Heart left ventricle (tissue), 16 donors: ENCODE measurements around the gene MGMT. TPM values are rescaled to one million over a fixed set of nuclear protein-coding genes. Genes with fewer than 3 reads are reported as not detected.

Source experiments
- ATAC-seq, 4 donors: fragments of 200-7000 bp; cut with Tn5 transposase; one replicate each; pipeline ENCODE4 v1.9.1; 2020 to 2022; ENCODE audit warnings: moderate library complexity in 4 of 4, mild to moderate bottlenecking in 3 of 4, moderate number of reproducible peaks in 1 of 4
- DNase-seq, 5 donors: peaks; one replicate each; pipeline ENCODE4 v3.0.0-alpha.2; 2020
- H3K27ac ChIP-seq, 12 donors: fragments of 200-600 bp; sonication (generic) in 4 of 12; one replicate each; pipeline versions ENCODE4 v1.5.0 to v1.8.0; 2016 to 2022; ENCODE audit warnings: mild to moderate bottlenecking in 2 of 12
- H3K27me3 ChIP-seq, 9 donors: fragments of 200-600 bp; sonication (generic) in 2 of 9; one replicate each; pipeline versions ENCODE4 v1.5.1 to v1.8.0; 2016 to 2022; ENCODE audit warnings: mild to moderate bottlenecking in 3 of 9
- H3K36me3 ChIP-seq, 9 donors: fragments of 200-600 bp; sonication (generic) in 2 of 9; one replicate each; pipeline versions ENCODE4 v1.5.0 to v1.8.0; 2018 to 2022; ENCODE audit warnings: mild to moderate bottlenecking in 2 of 9
- H3K4me1 ChIP-seq, 12 donors: fragments of 200-600 bp; sonication (generic) in 4 of 12; one replicate each; pipeline versions ENCODE4 v1.5.0 to v1.8.0; 2016 to 2022; ENCODE audit warnings: mild to moderate bottlenecking in 3 of 12
- H3K4me3 ChIP-seq, 12 donors: fragments of 200-600 bp; sonication (generic) in 4 of 12; one replicate each; pipeline versions ENCODE4 v1.5.0 to v1.8.0; 2017 to 2022; ENCODE audit warnings: mild to moderate bottlenecking in 9 of 12, moderate library complexity in 4 of 12
- H3K9me3 ChIP-seq, 12 donors: fragments of 200-600 bp; sonication (generic) in 4 of 12; one replicate each; pipeline versions ENCODE4 v1.5.0 to v1.8.0; 2016 to 2022; ENCODE audit warnings: mild to moderate bottlenecking in 1 of 12
- CTCF ChIP-seq, 12 donors: fragments of 200-600 bp; sonication (generic) in 4 of 12; IDR thresholded peaks; one replicate each; pipeline versions ENCODE4 v1.5.0 to v1.8.0; 2018 to 2022; ENCODE audit warnings: antibody characterized with exemption in 12 of 12, mild to moderate bottlenecking in 5 of 12
- POLR2A ChIP-seq, 2 donors: fragments of 450-650 bp; IDR thresholded peaks; one replicate each; pipeline ENCODE4 v1.6.1; 2017; ENCODE audit warnings: antibody characterized with exemption in 2 of 2, mild to moderate bottlenecking in 2 of 2, moderate library complexity in 2 of 2
- WGBS, 4 donors: extraction: QIAGEN DNeasy Blood & Tissue Kit in 2 of 4; methylation state at CpG; one replicate each; pipeline versions ENCODE4 v1.1.5 to v1.1.7; 2013 to 2018; 5-methylcytosine and 5-hydroxymethylcytosine counted together
- intact Hi-C, 10 donors: fragments of 100-400 bp; cut with DNase I; formaldehyde crosslinking; loops; one replicate each; pipeline versions ENCODE4 v1.11.1 to v1.14.2; 2022
- polyA plus RNA-seq, 2 donors: library from polyadenylated mRNA; stranded (reverse); fragments of 200-250 nt; gene quantifications; one replicate each; pipeline ENCODE4 v1.2.3, GENCODE V29; 2013
- total RNA-seq, 9 donors: library from RNA; depleted of rRNA in 2 of 9; stranded (reverse); fragments of >200 nt in 2 of 9; fragmentation: NEBNext Ultra II Directional in 3 of 9; extraction: Animal tissue kit (Norgen Biotek cat#: 25700) in 3 of 9; gene quantifications; one replicate each; pipeline versions ENCODE4 v1.1.0 to v1.2.4, GENCODE V29; 2016 to 2023
- donor health status: ischemic (EF 13 %, LVEDD 7.1; RV severe dilation, severe dysfunction).
- donor health status: healthy with polysubstance abuse.
- donor health status: DM: no; HTN: yes; CAD: no.
- donor health status: DM: no; HTN: no; CAD: no.
- donor health status: ischemic (EF 25% LVEDD 6.9; RV normal size, moderate dysfunction).
- donor health status: ischemic (EF 25% LVEDD 5.7; RV mildly dilated, moderate dysfunction).
- donor health status: healthy.
- donor health status: DM: yes; HTN: yes; CAD: no.
- donor health status: ischemic (EF 35%, LVEDD 5.7; RV mildly dilated, moderate dysfunction).
- donor health status: nonischemic (EF 11% LVEDD 7.7; RV severe dilation, severe dysfunction).
- donor health status: DM: yes; HTN: yes; CAD: no.
- donor health status: PGD.
- donor health status: ischemic (EF 29% LVEDD 5.4; RV normal size, mild dysfunction).
- donor health status: nonischemic (EF 23%, LVEDD 6.1; RV moderate dilation, normal function).

The MGMT gene
- total and polyA plus RNA-seq, 11 donors: 6.2 to 25.3 (median 11.6) TPM

DNA sequence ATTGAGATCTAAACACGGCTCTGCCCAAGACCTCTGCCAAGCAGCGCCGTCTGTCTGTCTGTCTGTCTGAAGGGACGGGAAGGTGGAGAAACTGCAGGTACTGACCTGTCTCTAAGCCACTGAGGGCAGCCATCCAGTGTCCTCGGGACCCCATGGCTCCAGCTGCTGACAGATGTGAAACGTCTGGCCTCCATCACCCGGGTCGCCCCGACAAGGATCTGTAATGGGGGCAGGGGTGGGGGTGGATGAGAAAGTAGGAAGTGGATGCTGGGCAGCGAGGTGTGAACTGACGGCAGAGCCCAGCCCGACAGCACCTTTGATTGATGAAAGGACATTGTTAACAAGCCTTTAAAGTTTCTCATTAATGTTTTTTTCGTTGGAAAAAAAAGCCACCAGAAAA is 304.0 kb downstream of the MGMT start:
- Histone ChIP-seq H3K9me3 (no peaks in the 10 kb centered on the region), H3K4me3 (no peak overlapping the region), H3K36me3 (peaks cover 0 to 28% (median 0%) of the 10 kb centered on the region in 9 donors), H3K27ac (no peak overlapping the region), H3K27me3 (no peaks in the 10 kb centered on the region), H3K4me1 (no peaks in the 10 kb centered on the region)
- ATAC-seq (no peak), DNase-seq (peak in 1 of 5 donors; percentile 10)
- 52 to 69% (median 58%) methylated on average over 13 of the region's 13 CpGs for WGBS, 4 donors
- TF ChIP-seq CTCF (IDR thresholded peaks at IDR 0.05): no peak
- no peak for TF ChIP-seq POLR2A (IDR thresholded peaks at IDR 0.05)
- intact Hi-C loops: no loop called here

GRCh38 chr10:129771576-129771975 is 304.5 kb downstream of the MGMT start:
- no peak overlapping the region for H3K4me3 ChIP-seq

DNA sequence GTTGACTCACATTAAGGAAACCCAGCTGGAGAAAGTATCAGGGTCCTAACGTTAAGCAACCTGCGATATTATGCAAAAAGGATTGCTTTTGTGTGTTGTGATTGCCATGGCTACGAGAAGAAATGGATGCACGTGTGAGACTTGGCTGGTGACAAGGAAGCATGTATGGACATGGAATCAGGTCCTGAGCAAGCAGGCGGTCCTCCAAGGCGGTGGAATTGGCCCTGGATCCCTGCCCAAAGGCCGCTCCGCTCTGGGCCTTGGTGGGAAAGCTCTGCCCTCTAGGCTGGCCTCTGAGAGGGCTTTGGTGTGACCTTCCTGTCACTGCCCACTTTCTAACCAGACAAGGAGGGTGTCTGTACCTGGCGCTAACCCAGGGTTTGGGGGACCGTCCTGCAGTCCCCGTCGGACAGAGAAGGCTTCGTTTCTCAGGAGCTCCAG is 305.0 kb downstream of the MGMT start:
- TF ChIP-seq CTCF (IDR thresholded peaks at IDR 0.05) (no peak), POLR2A (IDR thresholded peaks at IDR 0.05) (no peak)
- intact Hi-C loops: no loop called here
- WGBS, 4 donors: 90 to 94% (median 92%) methylated on average over 13 of the region's 13 CpGs
- no peak for ATAC-seq
- no peaks in the 10 kb centered on the region for H3K4me1 ChIP-seq
- DNase-seq: peak in 1 of 5 donors; percentile 10
- H3K4me3 ChIP-seq: no peak overlapping the region
- H3K36me3 ChIP-seq: peaks cover 0 to 28% (median 0%) of the 10 kb centered on the region in 9 donors
- H3K27ac ChIP-seq: no peak overlapping the region
- H3K9me3 ChIP-seq: no peaks in the 10 kb centered on the region
- no peaks in the 10 kb centered on the region for H3K27me3 ChIP-seq

More at GRCh38 chr10:129771576-129771975, 304.5 kb downstream of the MGMT start:
- WGBS, 4 donors: 94 to 97% (median 95%) methylated on average over 13 to 15 of the region's 15 CpGs
- Histone ChIP-seq H3K4me1 (no peaks in the 10 kb centered on the region), H3K36me3 (peaks cover 0 to 28% (median 0%) of the 10 kb centered on the region in 9 donors), H3K27ac (no peak overlapping the region), H3K9me3 (no peaks in the 10 kb centered on the region), H3K27me3 (no peaks in the 10 kb centered on the region)
- TF ChIP-seq POLR2A (IDR thresholded peaks at IDR 0.05) (no peak), CTCF (IDR thresholded peaks at IDR 0.05) (no peak)
- peak in 1 of 5 donors; percentile 9 for DNase-seq
- no peak for ATAC-seq
- intact Hi-C loops: no loop called here

DNA sequence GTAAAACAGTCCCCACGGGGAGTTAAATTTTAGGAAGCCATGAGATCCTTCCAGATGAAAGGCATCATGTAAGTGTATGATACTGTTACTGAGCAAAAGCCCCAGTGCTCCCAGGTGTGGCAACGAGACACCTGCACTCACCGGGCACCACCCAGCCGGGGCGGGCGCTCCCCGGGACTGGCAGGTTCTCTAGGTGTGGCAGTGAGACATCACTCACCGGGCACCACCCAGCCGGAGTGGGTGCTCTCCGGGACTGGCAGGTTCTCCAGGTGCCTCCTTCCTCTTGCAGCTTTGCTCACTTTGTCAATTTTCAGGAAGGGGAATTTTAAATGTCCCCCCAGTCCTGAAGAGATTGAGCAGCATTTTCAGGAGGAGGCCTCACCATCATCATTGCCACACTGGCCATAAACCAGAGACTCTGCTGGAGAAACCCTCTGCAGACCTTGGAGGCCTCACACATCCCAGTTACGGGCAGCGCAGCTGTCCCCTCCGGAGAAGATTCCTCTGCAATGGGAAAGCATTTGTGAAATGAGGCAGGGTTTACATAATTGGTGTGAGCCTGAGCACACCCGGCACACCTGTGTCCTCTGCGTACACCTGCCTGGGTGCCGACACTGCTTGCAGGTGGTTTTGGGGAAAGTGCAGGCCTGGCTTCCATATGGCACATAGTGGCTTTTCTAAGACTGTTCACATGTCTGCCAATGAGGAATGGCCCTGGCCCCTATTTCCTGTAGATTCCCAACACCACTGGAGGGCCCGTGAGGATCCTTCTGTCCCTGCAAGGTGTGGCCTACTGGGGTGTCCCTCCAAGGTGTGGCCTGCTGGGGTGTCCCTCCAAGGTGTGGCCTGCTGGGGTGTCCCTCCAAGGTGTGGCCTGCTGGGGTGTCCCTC is 305.7 kb downstream of the MGMT start:
- intact Hi-C loops: no loop called here
- H3K4me3 ChIP-seq: no peak overlapping the region
- no peaks in the 10 kb centered on the region for H3K4me1 ChIP-seq
- H3K9me3 ChIP-seq: no peaks in the 10 kb centered on the region
- H3K27me3 ChIP-seq: no peaks in the 10 kb centered on the region
- DNase-seq (peak in 1 of 5 donors; percentile 10), ATAC-seq (no peak)
- H3K27ac ChIP-seq: no peak overlapping the region
- no peak for TF ChIP-seq POLR2A (IDR thresholded peaks at IDR 0.05)
- TF ChIP-seq CTCF (IDR thresholded peaks at IDR 0.05): no peak
- peaks cover 0 to 22% (median 0%) of the 10 kb centered on the region in 9 donors for H3K36me3 ChIP-seq
- 85 to 98% (median 89%) methylated on average over 15 to 17 of the region's 17 CpGs for WGBS, 4 donors
